Right lobe of liver (tissue), 6 donors: ENCODE measurements around the gene PDZD4. TPM values are rescaled to one million over a fixed set of nuclear protein-coding genes. Genes with fewer than 3 reads are reported as not detected.

Experiments used
- ATAC-seq, 4 donors: fragments of 200-7000 bp; cut with Tn5 transposase; one replicate each; pipeline ENCODE4 v1.9.1; 2020; ENCODE audit warnings: mild to moderate bottlenecking in 4 of 4, moderate library complexity in 4 of 4
- DNase-seq, 3 donors: peaks; one replicate each; pipeline ENCODE4 v3.0.0-alpha.2; 2020
- H3K27ac ChIP-seq, 3 donors: fragments of 200-600 bp; one replicate each; pipeline ENCODE4 v1.8.0; 2022
- H3K27me3 ChIP-seq, 2 donors: fragments of 200-600 bp; one replicate each; pipeline ENCODE4 v1.8.0; 2022
- H3K36me3 ChIP-seq, 4 donors: fragments of 200-600 bp; sonication (generic) in 1 of 4; one replicate each; pipeline versions ENCODE4 v1.5.1 to v1.8.0; 2017 to 2022; ENCODE audit warnings: control low read depth in 1 of 4
- H3K4me1 ChIP-seq, 4 donors: fragments of 200-600 bp; sonication (generic) in 1 of 4; one replicate each; pipeline versions ENCODE4 v1.5.1 to v1.8.0; 2017 to 2022; ENCODE audit warnings: control low read depth in 1 of 4
- H3K4me3 ChIP-seq, 3 donors: fragments of 200-600 bp; one replicate each; pipeline ENCODE4 v1.8.0; 2022
- H3K9me3 ChIP-seq, 4 donors: fragments of 200-600 bp; sonication (generic) in 1 of 4; one replicate each; pipeline versions ENCODE4 v1.5.1 to v1.8.0; 2017 to 2022; ENCODE audit warnings: control low read depth in 1 of 4
- CTCF ChIP-seq, 4 donors: fragments of 200-600 bp in 3 of 4; fragments of 450-650 bp in 1 of 4; IDR thresholded peaks; one replicate each; pipeline versions ENCODE4 v1.5.1 to v1.8.0; 2016 to 2022; ENCODE audit warnings: antibody characterized with exemption in 4 of 4, mild to moderate bottlenecking in 2 of 4
- POLR2A ChIP-seq: fragments of 450-650 bp; IDR thresholded peaks from one replicate; pipeline ENCODE4 v1.6.1; 2017; ENCODE audit warnings: antibody characterized with exemption, mild to moderate bottlenecking
- WGBS: methylation state at CpG from one replicate; pipeline ENCODE4 v1.1.6; 2018; ENCODE audit warnings: low coverage, low lambda C conversion rate; ENCODE audit not compliant: insufficient coverage; ENCODE audit errors: missing lambda C conversion rate; 5-methylcytosine and 5-hydroxymethylcytosine counted together
- intact Hi-C, 2 donors: fragments of 100-400 bp; cut with DNase I; formaldehyde crosslinking; loops; one replicate each; pipeline versions ENCODE4 v1.11.2 to v1.14.1; 2022
- total RNA-seq, 6 experiments: library from RNA; depleted of rRNA in 2 of 6; stranded (reverse); fragments of >200 nt in 2 of 6; fragmentation: NEBNext Ultra II Directional in 3 of 6; extraction: Animal tissue kit (Norgen Biotek cat#: 25700) in 3 of 6; gene quantifications; one replicate each; pipeline versions ENCODE4 v1.1.0 to v1.2.4, GENCODE V29; 2016 to 2023
- donor health status: DM: no; HTN: yes; CAD: no.
- donor health status: DM: no; HTN: no; CAD: no.
- donor health status: DM: no; HTN: no; CAD: no.
- donor health status: DM: no; HTN: yes; CAD: no.
- donor health status: DM: no; HTN: yes; CAD: no.

PDZD4 gene
- total RNA-seq, 6 experiments from 2014 or later = 0.61 to 2.3 (median 1.5) TPM

- intact Hi-C loops = no loop called here
- H3K4me1 ChIP-seq = no peaks in the 10 kb centered on the region
- H3K36me3 ChIP-seq = no peaks in the 10 kb centered on the region
- no peak overlapping the region for H3K27ac ChIP-seq
- no peak for TF ChIP-seq CTCF (IDR thresholded peaks at IDR 0.05)
- TF ChIP-seq POLR2A = no peak
- no peak overlapping the region for H3K4me3 ChIP-seq
- no peaks in the 10 kb centered on the region for H3K9me3 ChIP-seq
- H3K27me3 ChIP-seq = peaks cover 0 to 4% of the 10 kb centered on the region in 2 donors
- no peak for ATAC-seq
- no peak for DNase-seq
- WGBS = 28% methylated on average over 2 of the region's 8 CpGs
Observed at GRCh38 chrX:153877571-153878261, 47.4 kb upstream of the PDZD4 start.

DNA sequence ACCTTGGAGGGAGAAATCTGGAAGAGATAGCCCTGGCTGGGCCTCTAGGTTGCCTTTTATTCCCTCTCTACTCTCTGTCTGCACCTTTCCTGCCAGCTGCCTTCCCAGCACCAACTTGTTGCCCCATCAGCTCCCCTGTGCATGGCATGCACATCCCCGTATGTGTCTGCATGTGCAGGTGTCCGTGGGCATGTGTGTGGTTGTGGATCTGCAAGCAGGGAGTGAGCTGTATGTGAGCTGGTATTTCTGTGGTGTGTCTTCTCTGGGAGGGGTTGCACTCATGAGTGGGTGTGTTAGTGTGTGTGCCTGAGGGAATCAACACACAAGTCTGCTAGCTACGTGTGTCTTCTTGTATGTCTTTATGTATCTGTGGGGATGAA lies 45.8 kb upstream of the PDZD4 start:
- no peaks in the 10 kb centered on the region for H3K36me3 ChIP-seq
- H3K4me1 ChIP-seq = no peaks in the 10 kb centered on the region
- ATAC-seq = no peak
- DNase-seq = no peak
- TF ChIP-seq CTCF (IDR thresholded peaks at IDR 0.05) (no peak), POLR2A (no peak)
- peaks cover 0 to 4% of the 10 kb centered on the region in 2 donors for H3K27me3 ChIP-seq
- WGBS = 41% methylated on average over 3 of the region's 3 CpGs
- intact Hi-C loops = no loop called here
- no peaks in the 10 kb centered on the region for H3K9me3 ChIP-seq
- H3K27ac ChIP-seq = no peak overlapping the region
- no peak overlapping the region for H3K4me3 ChIP-seq

- 10% methylated on average over 22 of the region's 42 CpGs for WGBS
- H3K4me1 ChIP-seq = no peaks in the 10 kb centered on the region
Observed at GRCh38 chrX:153875391-153876111, 45.2 kb upstream of the PDZD4 start.

DNA sequence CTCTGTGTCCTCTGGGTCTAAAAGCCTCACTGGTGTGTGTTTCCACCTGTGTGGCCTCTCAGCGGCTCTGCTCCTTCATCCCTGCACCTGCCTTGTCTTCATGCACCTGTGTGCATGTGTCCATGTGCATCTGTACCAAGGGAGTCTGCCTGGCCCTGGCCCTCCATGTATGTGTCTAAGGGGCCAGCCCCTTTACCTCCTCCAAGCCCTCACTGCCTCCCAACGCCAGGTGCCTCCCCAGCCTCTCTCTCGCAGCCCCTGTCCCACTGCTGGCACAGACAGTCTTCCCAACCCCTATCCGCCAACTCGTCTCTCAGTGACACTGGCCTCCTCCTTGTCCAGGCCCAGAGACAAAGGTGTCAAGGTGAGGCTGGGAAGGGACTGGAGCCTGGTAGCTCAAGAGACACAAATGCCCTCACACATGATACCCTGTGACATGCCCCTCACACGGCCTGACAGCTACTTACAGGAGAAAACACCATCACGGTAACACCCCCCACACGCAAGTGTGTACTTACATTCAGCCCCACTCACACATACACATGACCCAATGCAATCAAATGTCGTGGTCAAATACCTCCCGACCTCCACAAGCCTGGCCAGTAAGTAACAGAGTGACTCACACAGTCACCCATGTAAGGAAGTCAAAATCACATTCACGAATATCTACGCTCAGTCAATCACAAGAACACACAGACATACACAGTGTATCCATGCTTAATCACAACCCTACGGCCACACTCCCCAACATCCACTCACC lies 44.2 kb upstream of the PDZD4 start:
- no peak for DNase-seq
- no peaks in the 10 kb centered on the region for H3K36me3 ChIP-seq
- H3K27ac ChIP-seq = no peak overlapping the region
- no peak for ATAC-seq
- 57% methylated on average over 9 of the region's 13 CpGs for WGBS
- intact Hi-C loops = no loop called here
- no peak overlapping the region for H3K4me3 ChIP-seq
- H3K27me3 ChIP-seq = peaks cover 0 to 4% of the 10 kb centered on the region in 2 donors
- no peak for TF ChIP-seq POLR2A
- TF ChIP-seq CTCF (IDR thresholded peaks at IDR 0.05) = no peak
- H3K9me3 ChIP-seq = no peaks in the 10 kb centered on the region
- no peaks in the 10 kb centered on the region for H3K4me1 ChIP-seq

More at GRCh38 chrX:153875391-153876111, 45.2 kb upstream of the PDZD4 start:
- Histone ChIP-seq H3K4me3 (no peak overlapping the region), H3K9me3 (no peaks in the 10 kb centered on the region), H3K27ac (no peak overlapping the region), H3K27me3 (peaks cover 0 to 4% of the 10 kb centered on the region in 2 donors), H3K36me3 (no peaks in the 10 kb centered on the region)
- intact Hi-C loops = no loop called here
- ATAC-seq = peak; percentile 58 to 83 (median 71)
- TF ChIP-seq POLR2A (no peak), CTCF (IDR thresholded peaks at IDR 0.05) (no peak)
- DNase-seq = peak in 1 of 3 donors; percentile 48
